ENCODE measurements around the gene SGIP1. TPM values are rescaled to one million over a fixed set of nuclear protein-coding genes. Genes with fewer than 3 reads are reported as not detected.

The SGIP1 gene
- 1.9 and 3.7 TPM in 2 replicates for total RNA-seq
- polyA plus RNA-seq (2012) = 2.3 TPM

GRCh38 chr1:66533804-66534740, at the start of gene SGIP1:
TSS of gene SGIP1 (plus strand) at chr1:66534153. CDS start at chr1:66534359, 206 bp downstream.
- peak; percentile 59 for DNase-seq (ENCODE audit: low read depth)

GRCh38 chr1:66489151-66489550, 44.8 kb upstream of the SGIP1 start:
- DNase-seq (ENCODE audit: low read depth) = no peak

GRCh38 chr1:66489972-66490601, 43.9 kb upstream of the SGIP1 start:
- DNase-seq (ENCODE audit: low read depth) = no peak

GRCh38 chr1:66490816-66491215, 43.1 kb upstream of the SGIP1 start:
- DNase-seq (ENCODE audit: low read depth) = no peak

- DNase-seq (ENCODE audit: low read depth) = no peak
Observed at GRCh38 chr1:66492424-66492823, 41.5 kb upstream of the SGIP1 start.

- DNase-seq (ENCODE audit: low read depth) = no peak
Observed at GRCh38 chr1:66493731-66494130, 40.2 kb upstream of the SGIP1 start.

- DNase-seq (ENCODE audit: low read depth) = no peak
Observed at GRCh38 chr1:66494482-66494881, 39.5 kb upstream of the SGIP1 start.

GRCh38 chr1:66495495-66495894, 38.5 kb upstream of the SGIP1 start:
- DNase-seq (ENCODE audit: low read depth) = no peak

- no peak for DNase-seq (ENCODE audit: low read depth)
Observed at GRCh38 chr1:66497910-66498309, 36.0 kb upstream of the SGIP1 start.

GRCh38 chr1:66500301-66500700, 33.7 kb upstream of the SGIP1 start:
- no peak for DNase-seq (ENCODE audit: low read depth)

GRCh38 chr1:66502086-66502485, 31.9 kb upstream of the SGIP1 start:
- DNase-seq (ENCODE audit: low read depth) = no peak

GRCh38 chr1:66503841-66504470, 30.0 kb upstream of the SGIP1 start:
- peak; percentile 74 for DNase-seq (ENCODE audit: low read depth)

- peak; percentile 53 for DNase-seq (ENCODE audit: low read depth)
Observed at GRCh38 chr1:66505671-66506392, 28.1 kb upstream of the SGIP1 start.

- DNase-seq (ENCODE audit: low read depth) = no peak
Observed at GRCh38 chr1:66506393-66506687, 27.6 kb upstream of the SGIP1 start.

- DNase-seq (ENCODE audit: low read depth) = no peak
Observed at GRCh38 chr1:66506991-66507390, 27.0 kb upstream of the SGIP1 start.

GRCh38 chr1:66510407-66510806, 23.5 kb upstream of the SGIP1 start:
- no peak for DNase-seq (ENCODE audit: low read depth)

- DNase-seq (ENCODE audit: low read depth) = no peak
Observed at GRCh38 chr1:66511118-66511517, 22.8 kb upstream of the SGIP1 start.

- no peak for DNase-seq (ENCODE audit: low read depth)
Observed at GRCh38 chr1:66517959-66518358, 16.0 kb upstream of the SGIP1 start.

- no peak for DNase-seq (ENCODE audit: low read depth)
Observed at GRCh38 chr1:66518654-66519053, 15.3 kb upstream of the SGIP1 start.

GRCh38 chr1:66519992-66520391, 14.0 kb upstream of the SGIP1 start:
- no peak for DNase-seq (ENCODE audit: low read depth)

- DNase-seq (ENCODE audit: low read depth) = no peak
Observed at GRCh38 chr1:66520655-66521054, 13.3 kb upstream of the SGIP1 start.
